Panc1 (cell line): ENCODE data around the gene WBP2. TPM values are rescaled to one million over a fixed set of nuclear protein-coding genes. Genes with fewer than 3 reads are reported as not detected.

ENCODE experiments used
- ATAC-seq: fragments of 200-7000 bp; cut with Tn5 transposase; 2 replicates; pipeline ENCODE4 v1.9.1; 2020; ENCODE audit warnings: mild to moderate bottlenecking, moderate library complexity
- BruUV-seq: library from RNA; stranded (reverse); fragments of 400-500 nt; replicated peaks from 2 replicates; lab custom pipeline; 2021; lab: Mats Ljungman, UMichigan
- CTCF ChIA-PET: fragments of 300-600 bp; sonication (Branson Sonifier 250); formaldehyde crosslinking; loops from one replicate; lab custom pipeline; 2022; ENCODE audit warnings: antibody characterized with exemption; lab: Charles Lee
- POLR2A ChIA-PET: fragments of 300-600 bp; sonication (Branson Sonifier 250); formaldehyde crosslinking; loops from one replicate; lab custom pipeline; 2022; ENCODE audit warnings: antibody characterized with exemption; lab: Charles Lee
- DNase-seq: peaks from one replicate; pipeline ENCODE4 v3.0.0-alpha.2; 2010; ENCODE audit warnings: low read depth, low spot score
- H3K27ac ChIP-seq: 2 replicates; pipeline ENCODE4 v1.5.1; 2011; ENCODE audit warnings: mild to moderate bottlenecking, low read length, inconsistent platforms
- H3K27me3 ChIP-seq: fragments of 200-500 bp; sonication (Bioruptor generic); 2 replicates; pipeline ENCODE4 v1.6.0; 2014; ENCODE audit warnings: low read length, inconsistent platforms; ENCODE audit not compliant: control insufficient read depth, insufficient read depth
- H3K36me3 ChIP-seq: fragments of 200-500 bp; sonication (Bioruptor generic); 2 replicates; pipeline ENCODE4 v1.5.1; 2014; ENCODE audit warnings: inconsistent platforms, mild to moderate bottlenecking, low read length, moderate library complexity; ENCODE audit not compliant: control insufficient read depth, insufficient read depth
- H3K4me1 ChIP-seq: 2 replicates; pipeline ENCODE4 v1.5.1; 2011; ENCODE audit warnings: inconsistent platforms, mild to moderate bottlenecking, low read length, moderate library complexity; ENCODE audit not compliant: control insufficient read depth, insufficient read depth
- H3K4me3 ChIP-seq, 2 experiments: 2 replicates each; pipeline ENCODE4 v1.5.1; 2011 to 2012; ENCODE audit warnings: low read depth in 2 of 2, low read length in 2 of 2, mild to moderate bottlenecking in 2 of 2, inconsistent platforms in 1 of 2, moderate library complexity in 1 of 2
- H3K9me3 ChIP-seq: fragments of 200-500 bp; sonication (Bioruptor generic); 2 replicates; pipeline ENCODE4 v1.5.1; 2014; ENCODE audit warnings: low read depth, mild to moderate bottlenecking, inconsistent platforms, low read length, moderate library complexity; ENCODE audit not compliant: control insufficient read depth, insufficient read depth
- POLR2AphosphoS5 ChIP-seq: IDR thresholded peaks from 2 replicates; pipeline ENCODE4 v1.6.1; 2012; ENCODE audit warnings: mild to moderate bottlenecking, low read depth, low read length, moderate library complexity
- SIN3A ChIP-seq: IDR thresholded peaks from 2 replicates; pipeline ENCODE4 v1.6.1; 2012; ENCODE audit warnings: low read depth, mild to moderate bottlenecking, low read length, moderate library complexity, borderline replicate concordance; ENCODE audit not compliant: insufficient read depth
- TCF7L2 ChIP-seq: IDR thresholded peaks from 2 replicates; pipeline ENCODE4 v1.6.1; 2011; ENCODE audit warnings: mild to moderate bottlenecking, low read depth, low read length, inconsistent platforms
- in situ Hi-C: cut with HindIII; loops from 2 replicates; pipeline ENCODE4 v1.10.0; 2016; ENCODE audit warnings: low sequenced_read_pairs, low pct_unique_long_range_greater_than_20kb
- intact Hi-C: fragments of 100-400 bp; cut with micrococcal nuclease; formaldehyde crosslinking; loops from one replicate; pipeline ENCODE4 v1.10.0; 2022; ENCODE audit not compliant: unreplicated experiment
- total RNA-seq: library from RNA; stranded (reverse); gene quantifications from one replicate; pipeline ENCODE4 v1.2.1, GENCODE V29; 2021; ENCODE audit not compliant: unreplicated experiment
- TF ChIP-seq, protein P1 (sequence below): fragments of 450-650 bp; IDR thresholded peaks from 2 replicates; pipeline ENCODE4 v1.5.1; 2017; ENCODE audit warnings: mild to moderate bottlenecking
- TF ChIP-seq, protein P2 (sequence below), 2 experiments: IDR thresholded peaks; 2 replicates each; pipeline ENCODE4 v1.6.1; 2011 to 2012; ENCODE audit warnings: low read depth in 2 of 2, control low read depth in 1 of 2, low read length in 1 of 2, mild to moderate bottlenecking in 1 of 2, moderate library complexity in 1 of 2; ENCODE audit not compliant: insufficient read depth in 1 of 2

The WBP2 gene
- total RNA-seq, 1 experiment from 2014 or later: 163 TPM

DNA sequence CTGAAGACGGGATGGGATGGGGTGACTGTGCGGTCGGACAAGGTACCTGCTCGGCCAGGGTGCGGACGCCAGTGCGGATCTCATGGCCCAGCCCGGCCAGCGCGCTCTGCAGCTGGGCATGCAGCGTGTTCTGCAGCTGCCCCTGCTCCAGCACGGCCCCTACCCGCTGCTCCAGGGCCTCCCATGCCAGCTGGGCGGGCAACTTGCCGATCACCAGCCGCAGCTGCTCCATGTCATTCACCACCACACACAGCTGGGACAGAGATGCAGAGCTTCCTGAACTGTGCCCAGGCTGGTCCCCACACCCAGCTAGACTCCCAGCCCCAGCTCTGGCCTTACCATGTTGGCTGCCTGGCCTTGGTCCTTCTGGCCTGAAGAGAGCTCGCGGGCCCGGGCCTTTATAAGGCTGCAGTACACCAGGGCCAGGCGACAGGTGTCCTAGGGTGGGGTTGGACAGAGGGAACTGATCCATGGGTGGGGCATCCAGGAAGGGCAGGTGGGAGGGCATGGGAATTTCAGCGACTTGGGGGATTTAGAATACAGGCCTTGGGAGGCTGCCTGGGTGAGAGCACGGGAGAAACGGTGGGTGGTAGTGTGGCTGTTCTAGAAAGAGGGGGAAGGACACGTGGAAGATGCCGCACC lies 20.7 kb downstream of the WBP2 start:
- intact Hi-C loops (no loop called here), in situ Hi-C loops (no loop called here)
- Histone ChIP-seq H3K27me3 (no peaks in the 10 kb centered on the region), H3K27ac (no peak overlapping the region), H3K36me3 (no peaks in the 10 kb centered on the region), H3K4me1 (no peaks in the 10 kb centered on the region; the same call in 1 of the 2 replicates), H3K9me3 (no peaks in the 10 kb centered on the region), H3K4me3 (no peak overlapping the region)
- ChIA-PET POLR2A (no interaction called here), CTCF (no interaction called here)
- no TSS peak for BruUV-seq
- TF ChIP-seq, protein P1, sequence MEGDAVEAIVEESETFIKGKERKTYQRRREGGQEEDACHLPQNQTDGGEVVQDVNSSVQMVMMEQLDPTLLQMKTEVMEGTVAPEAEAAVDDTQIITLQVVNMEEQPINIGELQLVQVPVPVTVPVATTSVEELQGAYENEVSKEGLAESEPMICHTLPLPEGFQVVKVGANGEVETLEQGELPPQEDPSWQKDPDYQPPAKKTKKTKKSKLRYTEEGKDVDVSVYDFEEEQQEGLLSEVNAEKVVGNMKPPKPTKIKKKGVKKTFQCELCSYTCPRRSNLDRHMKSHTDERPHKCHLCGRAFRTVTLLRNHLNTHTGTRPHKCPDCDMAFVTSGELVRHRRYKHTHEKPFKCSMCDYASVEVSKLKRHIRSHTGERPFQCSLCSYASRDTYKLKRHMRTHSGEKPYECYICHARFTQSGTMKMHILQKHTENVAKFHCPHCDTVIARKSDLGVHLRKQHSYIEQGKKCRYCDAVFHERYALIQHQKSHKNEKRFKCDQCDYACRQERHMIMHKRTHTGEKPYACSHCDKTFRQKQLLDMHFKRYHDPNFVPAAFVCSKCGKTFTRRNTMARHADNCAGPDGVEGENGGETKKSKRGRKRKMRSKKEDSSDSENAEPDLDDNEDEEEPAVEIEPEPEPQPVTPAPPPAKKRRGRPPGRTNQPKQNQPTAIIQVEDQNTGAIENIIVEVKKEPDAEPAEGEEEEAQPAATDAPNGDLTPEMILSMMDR: no peak
- TF ChIP-seq TCF7L2: no peak
- TF ChIP-seq, protein P2, sequence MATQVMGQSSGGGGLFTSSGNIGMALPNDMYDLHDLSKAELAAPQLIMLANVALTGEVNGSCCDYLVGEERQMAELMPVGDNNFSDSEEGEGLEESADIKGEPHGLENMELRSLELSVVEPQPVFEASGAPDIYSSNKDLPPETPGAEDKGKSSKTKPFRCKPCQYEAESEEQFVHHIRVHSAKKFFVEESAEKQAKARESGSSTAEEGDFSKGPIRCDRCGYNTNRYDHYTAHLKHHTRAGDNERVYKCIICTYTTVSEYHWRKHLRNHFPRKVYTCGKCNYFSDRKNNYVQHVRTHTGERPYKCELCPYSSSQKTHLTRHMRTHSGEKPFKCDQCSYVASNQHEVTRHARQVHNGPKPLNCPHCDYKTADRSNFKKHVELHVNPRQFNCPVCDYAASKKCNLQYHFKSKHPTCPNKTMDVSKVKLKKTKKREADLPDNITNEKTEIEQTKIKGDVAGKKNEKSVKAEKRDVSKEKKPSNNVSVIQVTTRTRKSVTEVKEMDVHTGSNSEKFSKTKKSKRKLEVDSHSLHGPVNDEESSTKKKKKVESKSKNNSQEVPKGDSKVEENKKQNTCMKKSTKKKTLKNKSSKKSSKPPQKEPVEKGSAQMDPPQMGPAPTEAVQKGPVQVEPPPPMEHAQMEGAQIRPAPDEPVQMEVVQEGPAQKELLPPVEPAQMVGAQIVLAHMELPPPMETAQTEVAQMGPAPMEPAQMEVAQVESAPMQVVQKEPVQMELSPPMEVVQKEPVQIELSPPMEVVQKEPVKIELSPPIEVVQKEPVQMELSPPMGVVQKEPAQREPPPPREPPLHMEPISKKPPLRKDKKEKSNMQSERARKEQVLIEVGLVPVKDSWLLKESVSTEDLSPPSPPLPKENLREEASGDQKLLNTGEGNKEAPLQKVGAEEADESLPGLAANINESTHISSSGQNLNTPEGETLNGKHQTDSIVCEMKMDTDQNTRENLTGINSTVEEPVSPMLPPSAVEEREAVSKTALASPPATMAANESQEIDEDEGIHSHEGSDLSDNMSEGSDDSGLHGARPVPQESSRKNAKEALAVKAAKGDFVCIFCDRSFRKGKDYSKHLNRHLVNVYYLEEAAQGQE (IDR thresholded peaks at IDR 0.05; ENCODE audit: insufficient read depth in 1 of 2, low read depth in 2 of 2, low read length in 1 of 2): no peak
- TF ChIP-seq SIN3A: no peak
- TF ChIP-seq POLR2AphosphoS5: no peak
- ATAC-seq (no peak), DNase-seq (no peak)

DNA sequence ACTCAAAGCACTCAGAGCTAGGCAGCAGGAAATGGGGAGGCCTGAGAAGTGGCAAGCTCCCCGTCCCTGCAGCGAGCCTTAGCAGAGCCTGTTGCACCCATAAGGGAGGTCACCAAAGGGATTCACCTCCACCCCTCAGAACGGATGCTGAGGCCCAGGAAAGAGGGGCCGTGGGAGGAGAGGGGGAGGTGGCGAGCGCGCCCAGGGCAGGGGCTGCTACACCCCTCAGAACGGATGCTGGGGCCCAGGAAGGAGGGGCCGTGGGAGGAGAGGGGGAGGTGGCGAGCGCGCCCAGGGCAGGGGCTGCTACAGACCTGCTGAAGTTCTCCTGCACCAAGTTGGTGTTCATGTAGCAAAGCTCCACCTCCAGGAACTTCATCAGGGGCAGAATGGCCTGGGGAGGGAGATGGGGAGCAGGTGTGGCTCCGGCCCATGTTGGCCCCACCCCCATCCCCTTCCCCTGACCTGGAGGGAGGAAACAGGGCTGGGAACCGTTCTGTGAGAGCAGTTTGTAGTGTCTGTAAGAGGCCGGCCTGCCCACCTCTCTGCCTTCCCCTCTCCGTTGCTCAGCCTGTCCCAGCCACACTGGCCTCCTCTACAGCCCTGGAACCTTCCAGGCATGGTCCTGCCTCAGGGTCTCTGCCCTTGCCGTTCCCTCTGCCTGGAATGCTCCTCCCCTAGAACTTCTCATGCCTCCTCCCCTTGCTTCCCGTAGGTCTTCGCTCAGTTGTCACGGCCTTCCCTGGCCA lies 22.3 kb downstream of the WBP2 start:
- Histone ChIP-seq H3K27me3 (no peaks in the 10 kb centered on the region), H3K9me3 (no peaks in the 10 kb centered on the region), H3K4me3 (no peak overlapping the region), H3K4me1 (no peaks in the 10 kb centered on the region; the same call in 1 of the 2 replicates), H3K27ac (no peak overlapping the region), H3K36me3 (no peaks in the 10 kb centered on the region)
- CTCF ChIA-PET: no interaction called here
- in situ Hi-C loops (no loop called here), intact Hi-C loops (no loop called here)
- BruUV-seq: no TSS peak
- no peak for DNase-seq
- peak; percentile 31 for ATAC-seq
- TF ChIP-seq, protein P2 (IDR thresholded peaks at IDR 0.05; ENCODE audit: insufficient read depth in 1 of 2, low read depth in 2 of 2, low read length in 1 of 2): no peak
- TF ChIP-seq, protein P1: no peak
- no peak for TF ChIP-seq TCF7L2
- no peak for TF ChIP-seq SIN3A
- TF ChIP-seq POLR2AphosphoS5: no peak
- POLR2A ChIA-PET: no interaction called here
